Measurements from ENCODE around the gene TBX10.
"Not testable (repeated sequence)": the region's sequence is repeated elsewhere in the genome, so short reads cannot be mapped to it uniquely, and the experiment has no call there.

- TF ChIP-seq ZNF274 (IDR thresholded peaks at IDR 0.05; ENCODE audit: low read depth, low read length); SUZ12 (IDR thresholded peaks at IDR 0.05; ENCODE audit: extremely low read depth, insufficient read depth, insufficient read length); YY1 (IDR thresholded peaks at IDR 0.05; ENCODE audit: insufficient read depth, insufficient read length): not testable (repeated sequence)
Observed at GRCh38 chr11:67597963-67598362, 41.6 kb downstream of the TBX10 start.

All from NT2/D1 (cell line).